Measurements from ENCODE around the gene REXO5. TPM values are rescaled to one million over a fixed set of nuclear protein-coding genes. Genes with fewer than 3 reads are reported as not detected.
A peak's percentile ranks its signal among the peaks of the same experiment; 100 is the strongest.

Gene REXO5
- total RNA-seq, 2 donors from 2014 or later = 9.7 to 11.4 TPM

- H3K4me3 Mint-ChIP-seq = peak overlapping the region; percentile 67
- H3K27ac Mint-ChIP-seq = peak overlapping the region; percentile 95
- no peaks in the 10 kb centered on the region for H3K9me3 Mint-ChIP-seq
- peaks cover 29% of the 10 kb centered on the region for H3K36me3 Mint-ChIP-seq (ENCODE audit: low read depth)
- no peaks in the 10 kb centered on the region for H3K27me3 Mint-ChIP-seq
- peaks cover 45% of the 10 kb centered on the region for H3K4me1 Mint-ChIP-seq
- ATAC-seq (replicated peaks) = peak; percentile 88
Observed at GRCh38 chr16:20866145-20866772, 59.9 kb downstream of the REXO5 start.

- H3K4me1 Mint-ChIP-seq = peaks cover 45% of the 10 kb centered on the region
- H3K4me3 Mint-ChIP-seq = peak overlapping the region; percentile 67
- ATAC-seq (replicated peaks) = no peak
- H3K27me3 Mint-ChIP-seq = no peaks in the 10 kb centered on the region
- H3K36me3 Mint-ChIP-seq (ENCODE audit: low read depth) = peaks cover 24% of the 10 kb centered on the region
- H3K9me3 Mint-ChIP-seq = no peaks in the 10 kb centered on the region
- H3K27ac Mint-ChIP-seq = peak overlapping the region; percentile 95
Observed at GRCh38 chr16:20866801-20867200, 60.5 kb downstream of the REXO5 start.

- Mint-ChIP-seq H3K36me3 (ENCODE audit: low read depth) (peaks cover 16% of the 10 kb centered on the region), H3K9me3 (no peaks in the 10 kb centered on the region), H3K4me1 (peaks cover 45% of the 10 kb centered on the region), H3K27me3 (no peaks in the 10 kb centered on the region), H3K4me3 (no peak overlapping the region), H3K27ac (peak overlapping the region; percentile 95)
- no peak for ATAC-seq (replicated peaks)
Observed at GRCh38 chr16:20867585-20867984, 61.3 kb downstream of the REXO5 start.

GRCh38 chr16:20868890-20869289, 62.6 kb downstream of the REXO5 start:
- peaks cover 50% of the 10 kb centered on the region for H3K4me1 Mint-ChIP-seq

GRCh38 chr16:20870122-20870820, 63.9 kb downstream of the REXO5 start:
- no peaks in the 10 kb centered on the region for H3K27me3 Mint-ChIP-seq
- H3K36me3 Mint-ChIP-seq (ENCODE audit: low read depth) = peaks cover 4% of the 10 kb centered on the region
- ATAC-seq (replicated peaks) = no peak
- peaks cover 52% of the 10 kb centered on the region for H3K4me1 Mint-ChIP-seq
- H3K4me3 Mint-ChIP-seq = no peak overlapping the region
- no peak overlapping the region for H3K27ac Mint-ChIP-seq
- no peaks in the 10 kb centered on the region for H3K9me3 Mint-ChIP-seq

More at GRCh38 chr16:20868890-20869289, 62.6 kb downstream of the REXO5 start:
- H3K4me3 Mint-ChIP-seq = no peak overlapping the region
- no peaks in the 10 kb centered on the region for H3K9me3 Mint-ChIP-seq
- H3K27ac Mint-ChIP-seq = no peak overlapping the region
- no peak for ATAC-seq (replicated peaks)
- H3K27me3 Mint-ChIP-seq = no peaks in the 10 kb centered on the region
- peaks cover 14% of the 10 kb centered on the region for H3K36me3 Mint-ChIP-seq (ENCODE audit: low read depth)

GRCh38 chr16:20871258-20871657, 64.9 kb downstream of the REXO5 start:
- no peaks in the 10 kb centered on the region for H3K9me3 Mint-ChIP-seq
- H3K4me1 Mint-ChIP-seq = peaks cover 47% of the 10 kb centered on the region
- no peak overlapping the region for H3K27ac Mint-ChIP-seq
- no peak for ATAC-seq (replicated peaks)
- H3K36me3 Mint-ChIP-seq (ENCODE audit: low read depth) = no peaks in the 10 kb centered on the region
- no peak overlapping the region for H3K4me3 Mint-ChIP-seq
- H3K27me3 Mint-ChIP-seq = no peaks in the 10 kb centered on the region

- H3K9me3 Mint-ChIP-seq = no peaks in the 10 kb centered on the region
- no peak overlapping the region for H3K27ac Mint-ChIP-seq
- H3K4me3 Mint-ChIP-seq = no peak overlapping the region
- no peaks in the 10 kb centered on the region for H3K27me3 Mint-ChIP-seq
- H3K4me1 Mint-ChIP-seq = peaks cover 44% of the 10 kb centered on the region
- peaks cover 6% of the 10 kb centered on the region for H3K36me3 Mint-ChIP-seq (ENCODE audit: low read depth)
- ATAC-seq (replicated peaks) = no peak
Observed at GRCh38 chr16:20871941-20872815, 65.9 kb downstream of the REXO5 start.

GRCh38 chr16:20873331-20873730, 67.0 kb downstream of the REXO5 start:
- H3K4me3 Mint-ChIP-seq = peak overlapping the region; percentile 66
- H3K27ac Mint-ChIP-seq = peak overlapping the region; percentile 80

GRCh38 chr16:20874088-20874581, 67.8 kb downstream of the REXO5 start:
- Mint-ChIP-seq H3K4me1 (peaks cover 41% of the 10 kb centered on the region), H3K27ac (peak overlapping the region; percentile 80), H3K27me3 (no peaks in the 10 kb centered on the region), H3K4me3 (peak overlapping the region; percentile 66), H3K36me3 (ENCODE audit: low read depth) (peaks cover 20% of the 10 kb centered on the region), H3K9me3 (no peaks in the 10 kb centered on the region)
- ATAC-seq (replicated peaks) = peak; percentile 15

More at GRCh38 chr16:20873331-20873730, 67.0 kb downstream of the REXO5 start:
- ATAC-seq (replicated peaks) = no peak
- Mint-ChIP-seq H3K36me3 (ENCODE audit: low read depth) (peaks cover 13% of the 10 kb centered on the region), H3K4me1 (peaks cover 38% of the 10 kb centered on the region), H3K9me3 (no peaks in the 10 kb centered on the region), H3K27me3 (no peaks in the 10 kb centered on the region)

- Mint-ChIP-seq H3K27me3 (no peaks in the 10 kb centered on the region), H3K9me3 (no peaks in the 10 kb centered on the region), H3K4me3 (peak overlapping the region; percentile 66), H3K36me3 (ENCODE audit: low read depth) (peaks cover 28% of the 10 kb centered on the region), H3K27ac (peak overlapping the region; percentile 5), H3K4me1 (peaks cover 50% of the 10 kb centered on the region)
- peak; percentile 30 for ATAC-seq (replicated peaks)
Observed at GRCh38 chr16:20875355-20875650, 69.0 kb downstream of the REXO5 start.

GRCh38 chr16:20878682-20879147, 72.4 kb downstream of the REXO5 start:
- no peaks in the 10 kb centered on the region for H3K27me3 Mint-ChIP-seq
- H3K36me3 Mint-ChIP-seq (ENCODE audit: low read depth) = peaks cover 41% of the 10 kb centered on the region

GRCh38 chr16:20879175-20880040, 73.1 kb downstream of the REXO5 start:
- Mint-ChIP-seq H3K36me3 (ENCODE audit: low read depth) (peaks cover 48% of the 10 kb centered on the region), H3K27ac (peak overlapping the region; percentile 84)
- ATAC-seq (replicated peaks) = peak; percentile 79

More at GRCh38 chr16:20878682-20879147, 72.4 kb downstream of the REXO5 start:
- Mint-ChIP-seq H3K9me3 (no peaks in the 10 kb centered on the region), H3K4me1 (peaks cover 45% of the 10 kb centered on the region), H3K4me3 (peak overlapping the region; percentile 59), H3K27ac (peak overlapping the region; percentile 84)
- ATAC-seq (replicated peaks) = peak; percentile 17

GRCh38 chr16:20880867-20881502, 74.7 kb downstream of the REXO5 start:
- H3K9me3 Mint-ChIP-seq = no peaks in the 10 kb centered on the region
- ATAC-seq (replicated peaks) = no peak
- H3K36me3 Mint-ChIP-seq (ENCODE audit: low read depth) = peaks cover 50% of the 10 kb centered on the region
- no peak overlapping the region for H3K27ac Mint-ChIP-seq
- H3K27me3 Mint-ChIP-seq = no peaks in the 10 kb centered on the region
- peaks cover 35% of the 10 kb centered on the region for H3K4me1 Mint-ChIP-seq
- H3K4me3 Mint-ChIP-seq = no peak overlapping the region

More at GRCh38 chr16:20879175-20880040, 73.1 kb downstream of the REXO5 start:
- Mint-ChIP-seq H3K4me3 (peak overlapping the region; percentile 59), H3K4me1 (peaks cover 45% of the 10 kb centered on the region), H3K9me3 (no peaks in the 10 kb centered on the region), H3K27me3 (no peaks in the 10 kb centered on the region)

Measured in activated T-helper 17 cell treated with anti-CD3 and anti-CD28 coated beads, Interleukin-2, amount 50 U/mL, for 72 hours (primary cell).